Measurements from ENCODE around the gene ANKS3. TPM values are rescaled to one million over a fixed set of nuclear protein-coding genes. Genes with fewer than 3 reads are reported as not detected.
A peak's percentile ranks its signal among the peaks of the same experiment; 100 is the strongest.

The ANKS3 gene
- total and polyA plus RNA-seq, 2 experiments from 2014 or later = 22.5 to 24.9 TPM

GRCh38 chr16:4693296-4693955, 40.6 kb downstream of the ANKS3 start, which contains the start of gene NUDT16L1:
Gene NUDT16L1 (plus strand): TSS chr16:4693562. CDS start chr16:4693727, 165 bp downstream.
- ATAC-seq (peak; percentile 82), DNase-seq (ENCODE audit: low spot score) (peak; percentile 98)
- peak within 1 kb of the TSS; percentile 90 for H3K4me2 ChIP-seq
- no peaks in the 10 kb centered on the region for H3K27me3 ChIP-seq (ENCODE audit: insufficient read depth)
- H4K20me1 ChIP-seq (replicated peaks; ENCODE audit: insufficient read depth) = no peaks in the 10 kb centered on the region; the same call in 1 of the 2 replicates
- Mint-ChIP-seq H3K4me3 (peak within 1 kb of the TSS; percentile 84), H3K36me3 (ENCODE audit: low read depth) (peaks cover 14% of the 10 kb centered on the region; the same call in 2 of the 3 replicates), H3K4me1 (peaks cover 6% of the 10 kb centered on the region; the same call in 1 of the 3 replicates), H3K27ac (peak within 1 kb of the TSS; percentile 18; the same call in 1 of the 2 replicates), H3K9me3 (no peaks in the 10 kb centered on the region; the same call in 2 of the 3 replicates), H3K27me3 (ENCODE audit: insufficient read depth, low read depth, poor library complexity) (peaks cover 9% of the 10 kb centered on the region)
- H3F3A ChIP-seq (replicated peaks; ENCODE audit: low read depth) = no peaks in the 10 kb centered on the region; the same call in none of the 2 replicates
- H3K79me2 ChIP-seq (replicated peaks; ENCODE audit: insufficient read depth) = no peaks in the 10 kb centered on the region
- no peaks in the 10 kb centered on the region for H3K9me2 ChIP-seq (ENCODE audit: insufficient read depth)
- no peaks in the 10 kb centered on the region for H3K36me3 ChIP-seq (ENCODE audit: insufficient read depth)
- peak within 1 kb of the TSS; percentile 87 for H3K4me3 ChIP-seq
- H2AFZ ChIP-seq = no peak within 1 kb of the TSS
- H3K27ac ChIP-seq (ENCODE audit: low read depth) = 0 out of 2 replicates have a peak within 1 kb of the TSS, but pooled peaks have one; percentile 50
- H3K4me1 ChIP-seq (ENCODE audit: insufficient read depth) = no peaks in the 10 kb centered on the region; the same call in 1 of the 2 replicates
- no peak for TF ChIP-seq STAT1 (IDR thresholded peaks at IDR 0.05; ENCODE audit: unreplicated experiment)
- TF ChIP-seq, protein P1, sequence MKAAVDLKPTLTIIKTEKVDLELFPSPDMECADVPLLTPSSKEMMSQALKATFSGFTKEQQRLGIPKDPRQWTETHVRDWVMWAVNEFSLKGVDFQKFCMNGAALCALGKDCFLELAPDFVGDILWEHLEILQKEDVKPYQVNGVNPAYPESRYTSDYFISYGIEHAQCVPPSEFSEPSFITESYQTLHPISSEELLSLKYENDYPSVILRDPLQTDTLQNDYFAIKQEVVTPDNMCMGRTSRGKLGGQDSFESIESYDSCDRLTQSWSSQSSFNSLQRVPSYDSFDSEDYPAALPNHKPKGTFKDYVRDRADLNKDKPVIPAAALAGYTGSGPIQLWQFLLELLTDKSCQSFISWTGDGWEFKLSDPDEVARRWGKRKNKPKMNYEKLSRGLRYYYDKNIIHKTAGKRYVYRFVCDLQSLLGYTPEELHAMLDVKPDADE (IDR thresholded peaks at IDR 0.05) = no peak
- TF ChIP-seq CREB1 (CRISPR knock-in tag; IDR thresholded peaks at IDR 0.05; ENCODE audit: low read depth) = peak; percentile 68
- TF ChIP-seq ZNF331 (CRISPR knock-in tag; IDR thresholded peaks at IDR 0.05; ENCODE audit: low read depth) = no peak
- TF ChIP-seq POLR2AphosphoS5 (IDR thresholded peaks at IDR 0.05; ENCODE audit: low read depth) = peak; percentile 88
- no peak for TF ChIP-seq EZH2 (IDR thresholded peaks at IDR 0.05; ENCODE audit: low read depth, unreplicated experiment)

- peak overlapping the region; percentile 87 for H3K4me3 ChIP-seq
- no peaks in the 10 kb centered on the region; the same call in 1 of the 2 replicates for H3K4me1 ChIP-seq (ENCODE audit: insufficient read depth)
- no peaks in the 10 kb centered on the region for H3K9me2 ChIP-seq (ENCODE audit: insufficient read depth)
- no peaks in the 10 kb centered on the region for H3K36me3 ChIP-seq (ENCODE audit: insufficient read depth)
- H3K36me3 Mint-ChIP-seq (ENCODE audit: low read depth) = peaks cover 14% of the 10 kb centered on the region; the same call in 2 of the 3 replicates
- H2AFZ ChIP-seq = no peak overlapping the region
- peak; percentile 3 for ATAC-seq
- H4K20me1 ChIP-seq (replicated peaks; ENCODE audit: insufficient read depth) = no peaks in the 10 kb centered on the region; the same call in 1 of the 2 replicates
- 0 out of 2 replicates have a peak overlapping the region, but pooled peaks have one; percentile 50 for H3K27ac ChIP-seq (ENCODE audit: low read depth)
- H3F3A ChIP-seq (replicated peaks; ENCODE audit: low read depth) = no peaks in the 10 kb centered on the region; the same call in none of the 2 replicates
- peak; percentile 46 for DNase-seq (ENCODE audit: low spot score)
- H3K4me3 Mint-ChIP-seq = peak overlapping the region; percentile 84
- peaks cover 6% of the 10 kb centered on the region; the same call in 1 of the 3 replicates for H3K4me1 Mint-ChIP-seq
- H3K4me2 ChIP-seq = peak overlapping the region; percentile 90
- H3K27ac Mint-ChIP-seq = no peak overlapping the region
- no peaks in the 10 kb centered on the region for H3K27me3 ChIP-seq (ENCODE audit: insufficient read depth)
- H3K9me3 Mint-ChIP-seq = no peaks in the 10 kb centered on the region; the same call in 2 of the 3 replicates
- H3K79me2 ChIP-seq (replicated peaks; ENCODE audit: insufficient read depth) = no peaks in the 10 kb centered on the region
- H3K27me3 Mint-ChIP-seq (ENCODE audit: insufficient read depth, low read depth, poor library complexity) = peaks cover 9% of the 10 kb centered on the region
- TF ChIP-seq ZNF462 (CRISPR knock-in tag; IDR thresholded peaks at IDR 0.05) (no peak), ZNF114 (CRISPR knock-in tag; IDR thresholded peaks at IDR 0.05) (no peak), NANOG (IDR thresholded peaks at IDR 0.05; ENCODE audit: borderline replicate concordance) (no peak)
- TF ChIP-seq, protein P2, sequence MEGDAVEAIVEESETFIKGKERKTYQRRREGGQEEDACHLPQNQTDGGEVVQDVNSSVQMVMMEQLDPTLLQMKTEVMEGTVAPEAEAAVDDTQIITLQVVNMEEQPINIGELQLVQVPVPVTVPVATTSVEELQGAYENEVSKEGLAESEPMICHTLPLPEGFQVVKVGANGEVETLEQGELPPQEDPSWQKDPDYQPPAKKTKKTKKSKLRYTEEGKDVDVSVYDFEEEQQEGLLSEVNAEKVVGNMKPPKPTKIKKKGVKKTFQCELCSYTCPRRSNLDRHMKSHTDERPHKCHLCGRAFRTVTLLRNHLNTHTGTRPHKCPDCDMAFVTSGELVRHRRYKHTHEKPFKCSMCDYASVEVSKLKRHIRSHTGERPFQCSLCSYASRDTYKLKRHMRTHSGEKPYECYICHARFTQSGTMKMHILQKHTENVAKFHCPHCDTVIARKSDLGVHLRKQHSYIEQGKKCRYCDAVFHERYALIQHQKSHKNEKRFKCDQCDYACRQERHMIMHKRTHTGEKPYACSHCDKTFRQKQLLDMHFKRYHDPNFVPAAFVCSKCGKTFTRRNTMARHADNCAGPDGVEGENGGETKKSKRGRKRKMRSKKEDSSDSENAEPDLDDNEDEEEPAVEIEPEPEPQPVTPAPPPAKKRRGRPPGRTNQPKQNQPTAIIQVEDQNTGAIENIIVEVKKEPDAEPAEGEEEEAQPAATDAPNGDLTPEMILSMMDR (conservative IDR thresholded peaks at IDR 0.05; ENCODE audit: low read depth in 2 of 2) = no peak
These were observed 41.4 kb downstream of the ANKS3 start for GRCh38 chr16:4692460-4693295.
